ENCODE results near the gene PPME1. TPM values are rescaled to one million over a fixed set of nuclear protein-coding genes. Genes with fewer than 3 reads are reported as not detected.
A peak's percentile ranks its signal among the peaks of the same experiment; 100 is the strongest.

The PPME1 gene
- total RNA-seq, 2 donors from 2014 or later, result 47.9 to 98.5 TPM

DNA sequence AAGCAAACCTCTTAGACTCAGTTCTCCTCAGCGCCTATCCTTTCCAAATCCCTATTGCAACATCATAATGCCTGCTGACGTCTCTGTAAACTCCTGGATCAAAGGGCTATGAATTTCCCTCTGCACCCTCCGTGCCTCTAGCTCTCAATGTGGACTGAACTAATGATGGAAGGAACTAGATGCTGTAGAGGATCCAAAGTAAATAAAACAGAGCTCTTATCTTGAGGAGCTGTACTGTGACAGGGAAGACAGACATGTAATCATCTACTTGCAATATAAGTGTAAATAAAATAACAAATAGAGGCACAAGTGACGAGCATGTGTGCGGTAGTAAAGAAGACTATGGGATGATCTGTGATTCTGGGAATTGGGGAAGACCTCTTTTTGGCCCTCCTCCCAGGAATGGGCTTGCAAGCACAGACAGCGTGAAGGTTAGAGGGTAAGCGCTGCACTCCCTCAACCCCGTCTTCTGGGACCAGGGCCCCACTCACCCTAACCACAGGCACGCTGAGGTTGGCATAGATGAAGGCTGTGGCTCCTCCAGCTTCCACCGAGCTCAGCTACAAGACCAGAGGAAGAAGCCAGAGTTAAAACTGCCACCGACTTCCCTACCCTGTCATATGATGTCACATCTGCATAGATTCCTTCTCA lies 98.2 kb downstream of the PPME1 start:
- no peaks in the 10 kb centered on the region for H3K9me3 Mint-ChIP-seq

DNA sequence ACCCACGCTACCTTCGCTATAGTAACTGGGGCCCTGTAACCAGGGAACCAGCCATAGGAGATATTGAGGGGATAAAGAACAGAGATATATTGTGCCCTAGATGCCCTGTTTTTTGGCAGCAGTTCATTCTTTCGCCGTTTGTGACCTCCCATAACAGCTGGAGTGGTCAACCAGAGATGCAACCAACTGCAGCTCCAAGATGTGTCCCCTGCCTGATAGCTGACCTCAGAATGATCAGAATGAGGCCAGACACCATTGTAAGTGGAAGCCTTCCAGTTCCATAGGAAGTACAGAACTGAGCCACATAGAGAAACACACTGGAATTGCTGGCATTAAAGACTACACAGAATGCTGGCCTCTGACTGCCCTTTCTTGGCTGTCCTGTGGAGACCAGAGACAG lies 101.2 kb downstream of the PPME1 start:
- Mint-ChIP-seq H3K27ac (no peak overlapping the region), H3K4me3 (no peak overlapping the region), H3K36me3 (ENCODE audit: low read depth) (no peaks in the 10 kb centered on the region), H3K4me1 (peaks cover 6% of the 10 kb centered on the region), H3K9me3 (no peaks in the 10 kb centered on the region), H3K27me3 (peaks cover 11% of the 10 kb centered on the region)
- ATAC-seq (replicated peaks), result no peak

More for the DNA sequence above, 98.2 kb downstream of the PPME1 start:
- Mint-ChIP-seq H3K27me3 (peaks cover 7% of the 10 kb centered on the region), H3K36me3 (ENCODE audit: low read depth) (no peaks in the 10 kb centered on the region), H3K4me3 (no peak overlapping the region), H3K27ac (no peak overlapping the region), H3K4me1 (peaks cover 6% of the 10 kb centered on the region)
- peak; percentile 62 for ATAC-seq (replicated peaks)

DNA sequence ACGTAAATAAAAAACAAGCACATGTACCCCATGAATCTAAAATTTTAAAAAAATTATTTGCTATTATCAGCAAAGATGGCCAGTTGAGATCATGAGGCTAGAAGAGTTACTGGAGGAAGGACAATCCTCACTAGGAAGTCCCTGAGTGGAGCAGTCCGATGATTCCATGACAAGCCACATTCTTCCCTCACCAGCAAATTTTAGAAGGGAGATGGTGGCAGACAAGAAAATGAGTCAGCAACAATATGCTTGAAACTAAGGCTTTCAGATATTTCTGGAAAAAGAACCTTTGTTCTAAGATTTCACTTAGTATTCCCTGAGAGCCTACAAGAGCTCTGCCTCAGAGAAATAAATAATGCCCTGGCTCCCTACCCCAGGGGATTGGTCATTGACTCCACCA lies 105.5 kb downstream of the PPME1 start:
- no peak for ATAC-seq (replicated peaks)
- Mint-ChIP-seq H3K9me3 (no peaks in the 10 kb centered on the region), H3K4me3 (no peak overlapping the region), H3K27me3 (peaks cover 11% of the 10 kb centered on the region), H3K27ac (no peak overlapping the region), H3K4me1 (no peaks in the 10 kb centered on the region), H3K36me3 (ENCODE audit: low read depth) (no peaks in the 10 kb centered on the region)

- no peak for ATAC-seq (replicated peaks)
- Mint-ChIP-seq H3K9me3 (no peaks in the 10 kb centered on the region), H3K4me3 (no peak overlapping the region), H3K36me3 (ENCODE audit: low read depth) (no peaks in the 10 kb centered on the region), H3K27ac (no peak overlapping the region), H3K4me1 (no peaks in the 10 kb centered on the region), H3K27me3 (peaks cover 6% of the 10 kb centered on the region)
Measured at GRCh38 chr11:74278103-74278502, 107.0 kb downstream of the PPME1 start.

- no peak overlapping the region for H3K27ac Mint-ChIP-seq
- no peaks in the 10 kb centered on the region for H3K9me3 Mint-ChIP-seq
Measured at GRCh38 chr11:74278721-74279161, 107.7 kb downstream of the PPME1 start.

DNA sequence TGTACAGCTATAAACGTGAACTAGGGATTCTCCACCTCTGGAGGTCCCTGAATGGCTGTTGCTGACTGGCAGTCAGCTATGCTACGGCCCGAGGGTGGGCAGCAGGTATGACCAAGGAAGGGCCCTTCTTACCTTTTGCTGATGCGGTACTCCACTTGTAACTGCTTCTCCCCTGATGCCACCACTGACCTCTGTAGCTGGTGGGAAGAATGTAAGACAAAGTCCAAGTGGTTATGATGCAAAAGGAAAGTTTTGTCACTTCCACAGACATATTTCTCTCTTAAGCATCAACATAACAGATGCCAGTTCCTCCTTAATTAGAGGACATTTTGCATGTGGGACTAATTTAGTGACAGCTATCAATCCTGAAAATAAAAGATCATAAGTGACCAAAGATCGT lies 108.2 kb downstream of the PPME1 start:
- ATAC-seq (replicated peaks), result no peak
- Mint-ChIP-seq H3K9me3 (no peaks in the 10 kb centered on the region), H3K27ac (no peak overlapping the region), H3K36me3 (ENCODE audit: low read depth) (no peaks in the 10 kb centered on the region), H3K27me3 (peaks cover 4% of the 10 kb centered on the region), H3K4me1 (no peaks in the 10 kb centered on the region), H3K4me3 (no peak overlapping the region)

More at GRCh38 chr11:74278721-74279161, 107.7 kb downstream of the PPME1 start:
- no peak overlapping the region for H3K4me3 Mint-ChIP-seq
- no peak for ATAC-seq (replicated peaks)
- H3K4me1 Mint-ChIP-seq, result no peaks in the 10 kb centered on the region
- peaks cover 4% of the 10 kb centered on the region for H3K27me3 Mint-ChIP-seq
- no peaks in the 10 kb centered on the region for H3K36me3 Mint-ChIP-seq (ENCODE audit: low read depth)

GRCh38 chr11:74280494-74280893 lies 109.4 kb downstream of the PPME1 start:
- H3K4me3 Mint-ChIP-seq, result no peak overlapping the region

DNA sequence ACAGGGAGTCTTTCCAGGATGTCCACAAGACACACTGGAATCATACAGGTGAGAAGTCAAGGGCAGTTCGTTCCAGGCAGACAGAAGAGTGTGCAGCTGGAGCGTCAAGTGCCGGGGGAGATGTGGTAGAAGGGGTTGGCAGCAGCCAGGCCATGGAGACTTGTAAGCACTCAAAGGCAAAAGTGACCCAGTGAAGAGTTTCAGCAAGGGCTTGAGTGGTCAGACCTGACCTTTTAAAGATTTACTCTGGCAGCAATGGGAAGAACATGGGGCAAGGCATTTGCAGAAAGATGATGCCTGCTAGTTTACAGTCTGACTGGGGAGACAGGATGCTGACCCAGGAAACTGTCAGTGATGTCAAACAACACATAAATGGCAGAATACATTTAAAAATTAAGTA lies 111.3 kb downstream of the PPME1 start:
- ATAC-seq (replicated peaks), result no peak
- H3K27ac Mint-ChIP-seq, result no peak overlapping the region

More at GRCh38 chr11:74280494-74280893, 109.4 kb downstream of the PPME1 start:
- no peaks in the 10 kb centered on the region for H3K36me3 Mint-ChIP-seq (ENCODE audit: low read depth)
- no peak for ATAC-seq (replicated peaks)
- H3K9me3 Mint-ChIP-seq, result no peaks in the 10 kb centered on the region
- peaks cover 4% of the 10 kb centered on the region for H3K27me3 Mint-ChIP-seq
- H3K4me1 Mint-ChIP-seq, result no peaks in the 10 kb centered on the region
- no peak overlapping the region for H3K27ac Mint-ChIP-seq

GRCh38 chr11:74282914-74283371 lies 111.9 kb downstream of the PPME1 start:
- Mint-ChIP-seq H3K9me3 (no peaks in the 10 kb centered on the region), H3K27ac (no peak overlapping the region), H3K27me3 (peaks cover under 1% of the 10 kb centered on the region), H3K4me3 (no peak overlapping the region), H3K36me3 (ENCODE audit: low read depth) (no peaks in the 10 kb centered on the region), H3K4me1 (peaks cover 1% of the 10 kb centered on the region)
- peak; percentile 52 for ATAC-seq (replicated peaks)

More for the DNA sequence above, 111.3 kb downstream of the PPME1 start:
- no peak overlapping the region for H3K4me3 Mint-ChIP-seq
- no peaks in the 10 kb centered on the region for H3K27me3 Mint-ChIP-seq
- H3K36me3 Mint-ChIP-seq (ENCODE audit: low read depth), result no peaks in the 10 kb centered on the region
- no peaks in the 10 kb centered on the region for H3K9me3 Mint-ChIP-seq
- no peaks in the 10 kb centered on the region for H3K4me1 Mint-ChIP-seq

DNA sequence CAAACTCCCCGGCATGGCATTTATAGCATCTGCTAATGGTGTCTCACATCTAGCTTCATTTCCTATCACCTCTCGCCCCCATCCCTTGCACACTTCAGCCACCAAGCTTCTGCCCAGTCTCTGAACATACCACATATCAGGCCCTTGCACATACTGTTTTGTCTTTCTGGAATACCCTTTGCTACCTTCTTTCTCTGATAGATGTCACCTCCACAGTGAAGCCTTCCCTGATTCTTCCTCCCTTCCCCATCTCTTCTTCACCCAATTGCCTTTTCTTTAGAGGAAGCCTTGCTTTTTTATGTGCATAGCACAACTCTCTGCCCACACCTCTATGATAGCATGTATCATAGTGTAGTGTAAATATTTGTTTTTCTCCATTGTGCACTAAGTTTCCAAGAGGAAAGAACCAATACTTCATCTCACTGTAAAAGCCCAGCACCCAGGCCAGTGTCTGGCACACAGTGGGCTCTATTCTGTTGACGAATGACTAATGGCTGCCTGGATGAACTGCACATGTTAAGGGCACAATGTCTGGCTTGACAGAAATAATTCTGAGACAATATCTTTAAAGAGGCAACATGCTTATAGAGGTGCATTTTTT lies 112.6 kb downstream of the PPME1 start:
- H3K36me3 Mint-ChIP-seq (ENCODE audit: low read depth), result no peaks in the 10 kb centered on the region
- ATAC-seq (replicated peaks), result no peak
- H3K4me1 Mint-ChIP-seq, result peaks cover 6% of the 10 kb centered on the region
- no peaks in the 10 kb centered on the region for H3K9me3 Mint-ChIP-seq
- H3K4me3 Mint-ChIP-seq, result no peak overlapping the region
- H3K27me3 Mint-ChIP-seq, result peaks cover 2% of the 10 kb centered on the region
- no peak overlapping the region for H3K27ac Mint-ChIP-seq

DNA sequence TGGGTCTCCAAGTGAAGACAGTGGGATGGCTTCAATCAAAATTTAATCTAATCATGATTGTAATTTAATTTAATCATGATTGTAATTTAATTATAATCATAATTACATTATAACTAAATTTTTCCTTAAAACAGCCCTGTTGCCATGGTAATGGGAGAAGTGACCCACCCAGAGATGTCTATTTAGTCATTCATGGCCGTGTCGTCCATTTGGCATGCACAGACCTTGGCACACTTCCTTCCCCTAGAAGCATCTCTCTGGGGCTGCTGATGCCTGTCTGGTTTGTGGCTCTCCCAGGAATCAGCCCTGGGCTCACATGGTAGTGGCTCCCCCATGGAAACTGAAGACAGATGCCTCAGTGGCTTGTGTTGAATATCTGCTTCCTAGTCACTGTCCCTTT lies 113.4 kb downstream of the PPME1 start:
- H3K27ac Mint-ChIP-seq, result no peak overlapping the region
- H3K4me1 Mint-ChIP-seq, result peaks cover 6% of the 10 kb centered on the region
- H3K9me3 Mint-ChIP-seq, result no peaks in the 10 kb centered on the region
- no peak for ATAC-seq (replicated peaks)
- H3K36me3 Mint-ChIP-seq (ENCODE audit: low read depth), result no peaks in the 10 kb centered on the region
- peaks cover 2% of the 10 kb centered on the region for H3K27me3 Mint-ChIP-seq
- H3K4me3 Mint-ChIP-seq, result no peak overlapping the region

GRCh38 chr11:74288161-74288560 lies 117.1 kb downstream of the PPME1 start:
- peaks cover 3% of the 10 kb centered on the region for H3K27me3 Mint-ChIP-seq
- H3K36me3 Mint-ChIP-seq (ENCODE audit: low read depth), result no peaks in the 10 kb centered on the region
- H3K27ac Mint-ChIP-seq, result no peak overlapping the region
- no peak overlapping the region for H3K4me3 Mint-ChIP-seq
- ATAC-seq (replicated peaks), result peak; percentile 89
- H3K9me3 Mint-ChIP-seq, result no peaks in the 10 kb centered on the region
- peaks cover 6% of the 10 kb centered on the region for H3K4me1 Mint-ChIP-seq

DNA sequence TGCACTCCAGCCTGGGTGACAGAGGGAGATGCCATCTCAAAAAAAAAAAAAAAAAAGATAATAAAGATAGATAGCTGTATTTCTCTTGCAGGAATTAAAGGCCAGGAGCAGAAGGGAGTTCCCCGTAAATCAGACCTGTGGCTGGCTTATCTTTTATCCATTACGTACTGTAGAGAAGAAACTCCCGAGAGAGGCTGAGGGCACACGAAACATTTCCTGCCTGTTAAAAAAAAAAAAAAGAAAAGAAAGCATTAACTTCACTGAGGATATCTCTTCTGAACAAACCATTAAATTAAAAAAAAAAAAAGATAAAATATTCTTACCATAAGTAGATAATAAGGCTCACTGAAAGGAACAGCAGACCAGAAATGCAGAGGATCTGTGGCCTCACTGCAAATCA lies 117.8 kb downstream of the PPME1 start:
- no peak overlapping the region for H3K27ac Mint-ChIP-seq
- H3K9me3 Mint-ChIP-seq, result no peaks in the 10 kb centered on the region
- H3K4me3 Mint-ChIP-seq, result no peak overlapping the region
- H3K36me3 Mint-ChIP-seq (ENCODE audit: low read depth), result no peaks in the 10 kb centered on the region
- ATAC-seq (replicated peaks), result no peak
- H3K4me1 Mint-ChIP-seq, result peaks cover 6% of the 10 kb centered on the region
- H3K27me3 Mint-ChIP-seq, result peaks cover 5% of the 10 kb centered on the region

DNA sequence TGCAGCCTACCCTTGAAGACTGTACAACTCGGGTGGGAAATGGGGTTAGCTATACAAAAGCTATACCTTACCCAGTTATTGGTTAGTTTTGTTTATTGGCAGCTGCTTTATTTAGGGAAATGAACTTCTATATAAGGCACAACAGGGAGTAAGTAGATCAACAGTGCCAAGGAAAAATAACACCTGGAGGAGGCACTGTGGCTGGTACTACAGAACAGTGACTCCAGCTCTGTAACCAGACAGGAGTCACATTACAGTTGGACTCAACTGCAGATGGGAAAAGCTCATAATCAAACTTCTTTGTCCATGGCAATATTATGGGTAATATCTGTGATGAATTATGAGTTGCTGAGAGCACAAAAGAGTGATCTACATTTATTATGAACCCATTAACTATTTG lies 126.4 kb downstream of the PPME1 start:
- peaks cover 13% of the 10 kb centered on the region for H3K27me3 Mint-ChIP-seq
- no peaks in the 10 kb centered on the region for H3K36me3 Mint-ChIP-seq (ENCODE audit: low read depth)
- ATAC-seq (replicated peaks), result no peak
- no peak overlapping the region for H3K27ac Mint-ChIP-seq
- no peaks in the 10 kb centered on the region for H3K9me3 Mint-ChIP-seq
- H3K4me3 Mint-ChIP-seq, result no peak overlapping the region
- H3K4me1 Mint-ChIP-seq, result peaks cover 7% of the 10 kb centered on the region

GRCh38 chr11:74299015-74299414 lies 127.9 kb downstream of the PPME1 start:
- Mint-ChIP-seq H3K4me1 (peaks cover 7% of the 10 kb centered on the region), H3K9me3 (no peaks in the 10 kb centered on the region)

More at GRCh38 chr11:74299015-74299414, 127.9 kb downstream of the PPME1 start:
- no peak overlapping the region for H3K4me3 Mint-ChIP-seq
- peaks cover 14% of the 10 kb centered on the region for H3K27me3 Mint-ChIP-seq
- no peak for ATAC-seq (replicated peaks)
- no peaks in the 10 kb centered on the region for H3K36me3 Mint-ChIP-seq (ENCODE audit: low read depth)
- no peak overlapping the region for H3K27ac Mint-ChIP-seq
